ENCODE results near the gene PDC.

DNA sequence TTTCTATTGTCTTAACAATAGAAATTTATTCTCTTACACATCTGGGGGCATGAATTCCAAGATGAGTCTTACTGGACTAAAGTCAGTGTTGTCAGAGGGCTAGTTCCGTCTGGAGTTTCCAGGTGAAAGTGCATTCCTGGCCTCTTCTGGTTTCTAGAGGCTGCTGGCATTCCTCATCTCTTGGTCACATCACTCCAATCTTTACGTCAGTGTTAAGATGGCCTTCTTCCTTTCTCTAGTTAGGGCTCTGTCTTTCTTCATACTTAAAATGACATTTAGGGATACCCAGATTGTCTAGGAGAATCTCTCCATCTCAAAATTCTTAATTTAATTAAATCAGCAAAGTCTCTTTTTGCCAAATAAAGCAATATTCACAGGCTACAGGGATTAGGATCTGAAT lies 13.3 kb upstream of the PDC start:
- TF ChIP-seq POLR2AphosphoS5 (IDR thresholded peaks at IDR 0.05) (no peak), POLR2A (IDR thresholded peaks at IDR 0.05) (no peak), EP300 (IDR thresholded peaks at IDR 0.05) (no peak)
- TF ChIP-seq, protein P1, sequence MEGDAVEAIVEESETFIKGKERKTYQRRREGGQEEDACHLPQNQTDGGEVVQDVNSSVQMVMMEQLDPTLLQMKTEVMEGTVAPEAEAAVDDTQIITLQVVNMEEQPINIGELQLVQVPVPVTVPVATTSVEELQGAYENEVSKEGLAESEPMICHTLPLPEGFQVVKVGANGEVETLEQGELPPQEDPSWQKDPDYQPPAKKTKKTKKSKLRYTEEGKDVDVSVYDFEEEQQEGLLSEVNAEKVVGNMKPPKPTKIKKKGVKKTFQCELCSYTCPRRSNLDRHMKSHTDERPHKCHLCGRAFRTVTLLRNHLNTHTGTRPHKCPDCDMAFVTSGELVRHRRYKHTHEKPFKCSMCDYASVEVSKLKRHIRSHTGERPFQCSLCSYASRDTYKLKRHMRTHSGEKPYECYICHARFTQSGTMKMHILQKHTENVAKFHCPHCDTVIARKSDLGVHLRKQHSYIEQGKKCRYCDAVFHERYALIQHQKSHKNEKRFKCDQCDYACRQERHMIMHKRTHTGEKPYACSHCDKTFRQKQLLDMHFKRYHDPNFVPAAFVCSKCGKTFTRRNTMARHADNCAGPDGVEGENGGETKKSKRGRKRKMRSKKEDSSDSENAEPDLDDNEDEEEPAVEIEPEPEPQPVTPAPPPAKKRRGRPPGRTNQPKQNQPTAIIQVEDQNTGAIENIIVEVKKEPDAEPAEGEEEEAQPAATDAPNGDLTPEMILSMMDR (IDR thresholded peaks at IDR 0.05) = no peak
